ENCODE measurements around the gene TSEN54. TPM values are rescaled to one million over a fixed set of nuclear protein-coding genes. Genes with fewer than 3 reads are reported as not detected.

TSEN54 gene
- total RNA-seq, 1 experiment from 2014 or later = 78.7 TPM

DNA sequence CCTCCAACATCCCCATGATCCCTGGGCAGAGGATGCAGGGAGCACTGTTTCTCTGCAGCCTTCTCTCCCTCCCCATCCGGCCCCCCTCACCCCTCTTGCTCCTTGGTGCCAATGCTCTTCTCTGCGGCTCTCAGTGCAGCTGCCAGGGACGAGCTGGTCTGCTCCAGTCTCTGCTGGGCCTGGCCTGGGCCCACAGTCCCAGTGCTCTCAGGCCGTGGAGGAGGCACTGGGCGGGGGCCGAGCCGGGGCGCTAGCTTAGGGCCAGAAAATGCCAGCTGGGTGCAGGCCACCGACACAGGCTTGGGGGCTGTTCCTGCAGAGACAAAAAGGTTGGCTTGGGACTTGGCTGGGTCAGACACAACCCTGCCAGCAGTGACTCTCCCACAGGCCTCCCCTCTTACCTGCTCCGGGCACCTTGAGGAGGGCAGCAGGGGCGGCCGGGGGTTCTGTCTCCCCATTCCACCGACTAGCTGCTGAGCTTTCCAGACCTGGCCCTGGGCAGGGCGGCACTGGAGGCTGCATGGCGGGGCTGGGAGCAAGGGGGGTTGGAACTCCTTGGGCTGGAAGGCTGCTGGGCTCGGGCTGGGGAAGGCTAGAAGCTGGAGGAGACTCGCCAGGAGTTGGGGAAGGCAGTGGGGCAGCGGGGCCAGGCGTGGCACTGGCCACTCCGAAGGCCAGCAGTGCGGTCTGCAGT, 14.8 kb upstream of the TSEN54 start:
- H3K36me3 ChIP-seq (ENCODE audit: control insufficient read depth, insufficient read depth, low read length) = no peaks in the 10 kb centered on the region
- CTCF ChIA-PET = interaction anchor here (0.6 kb wide), 1 partner anchor 61 kb away, joined by 4 read pairs; no protein-coding TSS in a partner anchor
- TF ChIP-seq CTCF (IDR thresholded peaks at IDR 0.05) (no peak), REST (IDR thresholded peaks at IDR 0.05; ENCODE audit: insufficient read depth in 1 of 2, low read depth in 2 of 2, low read length in 1 of 2) (no peak), POLR2AphosphoS5 (IDR thresholded peaks at IDR 0.05; ENCODE audit: low read depth, low read length) (no peak; the same call in 1 of the 2 replicates), SIN3A (IDR thresholded peaks at IDR 0.05; ENCODE audit: borderline replicate concordance, insufficient read depth, low read depth, low read length) (no peak), TCF7L2 (IDR thresholded peaks at IDR 0.05; ENCODE audit: low read depth, low read length) (no peak)

DNA sequence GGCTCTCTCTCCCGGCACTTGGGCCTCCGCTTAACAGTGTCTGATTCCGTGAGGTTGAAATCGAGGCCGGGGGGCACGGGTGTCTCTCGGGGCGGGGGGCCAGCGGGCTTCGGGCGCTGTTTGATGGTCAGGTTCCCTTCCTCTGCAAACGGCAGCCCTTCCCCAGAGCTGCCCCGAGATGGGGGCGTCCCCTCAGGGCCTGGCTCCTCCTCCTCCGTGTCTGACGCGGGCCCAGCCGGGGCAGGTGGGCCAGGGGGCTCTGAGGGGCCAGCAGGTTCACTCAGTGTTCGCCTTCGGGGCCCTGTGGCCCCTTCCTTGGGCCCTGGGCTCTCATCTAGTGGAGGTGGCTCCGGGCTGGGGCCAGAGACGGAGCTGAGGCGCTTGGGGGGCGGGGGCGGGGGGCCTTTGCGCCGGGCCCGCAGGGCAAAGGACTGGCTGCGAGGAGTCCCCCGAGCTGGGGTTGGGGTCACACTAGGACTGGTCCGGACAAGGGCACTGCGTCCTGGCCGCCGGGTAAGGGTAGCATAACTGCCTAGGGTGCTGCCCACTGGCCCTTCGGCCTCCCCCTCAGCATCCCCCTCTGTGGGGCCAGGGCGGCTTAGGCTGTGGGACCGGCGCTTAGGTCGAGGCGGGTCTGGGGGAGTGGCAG, 14.1 kb upstream of the TSEN54 start:
- H3K36me3 ChIP-seq (ENCODE audit: control insufficient read depth, insufficient read depth, low read length) = no peaks in the 10 kb centered on the region
- DNase-seq (ENCODE audit: low read depth, low spot score) = no peak
- no peak for TF ChIP-seq REST (IDR thresholded peaks at IDR 0.05; ENCODE audit: insufficient read depth in 1 of 2, low read depth in 2 of 2, low read length in 1 of 2)
- no peak for TF ChIP-seq TCF7L2 (IDR thresholded peaks at IDR 0.05; ENCODE audit: low read depth, low read length)
- TF ChIP-seq SIN3A (IDR thresholded peaks at IDR 0.05; ENCODE audit: borderline replicate concordance, insufficient read depth, low read depth, low read length) = no peak
- TF ChIP-seq CTCF (IDR thresholded peaks at IDR 0.05) = no peak
- no peak; the same call in 1 of the 2 replicates for TF ChIP-seq POLR2AphosphoS5 (IDR thresholded peaks at IDR 0.05; ENCODE audit: low read depth, low read length)
- no peaks in the 10 kb centered on the region for H3K27me3 ChIP-seq (ENCODE audit: control insufficient read depth, insufficient read depth, low read length)
- POLR2A ChIA-PET = no interaction called here
- no TSS peak for BruUV-seq (replicated peaks)
- CTCF ChIA-PET = interaction anchor here (0.7 kb wide), 1 partner anchor 12 kb away, joined by 3 read pairs; no protein-coding TSS in a partner anchor
- in situ Hi-C loops (cut with HindIII; ENCODE audit: low pct_unique_long_range_greater_than_20kb, low sequenced_read_pairs) = no loop called here
- no peaks in the 10 kb centered on the region for H3K9me3 ChIP-seq (ENCODE audit: control insufficient read depth, insufficient read depth, low read depth, low read length)
- no peak overlapping the region for H3K4me3 ChIP-seq (ENCODE audit: low read depth in 2 of 2, low read length in 2 of 2)
- no peak overlapping the region for H3K27ac ChIP-seq (ENCODE audit: low read length)
- no peak for ATAC-seq
- intact Hi-C loops (cut with micrococcal nuclease; ENCODE audit: unreplicated experiment) = no loop called here
- H3K4me1 ChIP-seq (ENCODE audit: control insufficient read depth, insufficient read depth, low read length) = peaks cover 9% of the 10 kb centered on the region; the same call in 1 of the 2 replicates

More for the DNA sequence above, 14.8 kb upstream of the TSEN54 start:
- in situ Hi-C loops (cut with HindIII; ENCODE audit: low pct_unique_long_range_greater_than_20kb, low sequenced_read_pairs) = no loop called here
- Histone ChIP-seq H3K4me3 (ENCODE audit: low read depth in 2 of 2, low read length in 2 of 2) (no peak overlapping the region), H3K27me3 (ENCODE audit: control insufficient read depth, insufficient read depth, low read length) (no peaks in the 10 kb centered on the region), H3K9me3 (ENCODE audit: control insufficient read depth, insufficient read depth, low read depth, low read length) (no peaks in the 10 kb centered on the region), H3K4me1 (ENCODE audit: control insufficient read depth, insufficient read depth, low read length) (peaks cover 9% of the 10 kb centered on the region; the same call in 1 of the 2 replicates), H3K27ac (ENCODE audit: low read length) (no peak overlapping the region)
- POLR2A ChIA-PET = no interaction called here
- DNase-seq (ENCODE audit: low read depth, low spot score) (no peak), ATAC-seq (no peak)
- intact Hi-C loops (cut with micrococcal nuclease; ENCODE audit: unreplicated experiment) = no loop called here
- no TSS peak for BruUV-seq (replicated peaks)

All from Panc1 (cell line).